ENCODE results near the gene SLC6A2.

Gene SLC6A2

GRCh38 chr16:55710466-55710865 lies 54.7 kb downstream of the SLC6A2 start:
- no peak for TF ChIP-seq CTCF (IDR thresholded peaks at IDR 0.05; ENCODE audit: borderline replicate concordance, control extremely low read depth, extremely low read depth, insufficient read depth, missing control alignments)
- in situ Hi-C loops (cut with MboI; ENCODE audit: low sequenced_read_pairs, unreplicated experiment): loop anchor here (25.0 kb wide), 1 partner anchor 602 kb away; no protein-coding TSS in a partner anchor
- DNase-seq (ENCODE audit: low spot score): no peak

GRCh38 chr16:55711959-55712876 lies 56.4 kb downstream of the SLC6A2 start:
- peak; percentile 53 for TF ChIP-seq CTCF (IDR thresholded peaks at IDR 0.05; ENCODE audit: borderline replicate concordance, control extremely low read depth, extremely low read depth, insufficient read depth, missing control alignments)
- peak; percentile 53 for DNase-seq (ENCODE audit: low spot score)
- in situ Hi-C loops (cut with MboI; ENCODE audit: low sequenced_read_pairs, unreplicated experiment): loop anchor here (25.0 kb wide), 1 partner anchor 600 kb away; no protein-coding TSS in a partner anchor

GRCh38 chr16:55713103-55713502 lies 57.3 kb downstream of the SLC6A2 start:
- TF ChIP-seq CTCF (IDR thresholded peaks at IDR 0.05; ENCODE audit: borderline replicate concordance, control extremely low read depth, extremely low read depth, insufficient read depth, missing control alignments): no peak
- no peak for DNase-seq (ENCODE audit: low spot score)
- in situ Hi-C loops (cut with MboI; ENCODE audit: low sequenced_read_pairs, unreplicated experiment): loop anchor here (25.0 kb wide), 1 partner anchor 599 kb away; no protein-coding TSS in a partner anchor

- no peak for TF ChIP-seq CTCF (IDR thresholded peaks at IDR 0.05; ENCODE audit: borderline replicate concordance, control extremely low read depth, extremely low read depth, insufficient read depth, missing control alignments)
- in situ Hi-C loops (cut with MboI; ENCODE audit: low sequenced_read_pairs, unreplicated experiment): loop anchor here (25.0 kb wide), 1 partner anchor 595 kb away; no protein-coding TSS in a partner anchor
- DNase-seq (ENCODE audit: low spot score): no peak
Observed at GRCh38 chr16:55717326-55717725, 61.5 kb downstream of the SLC6A2 start.

- DNase-seq (ENCODE audit: low spot score): no peak
- in situ Hi-C loops (cut with MboI; ENCODE audit: low sequenced_read_pairs, unreplicated experiment): no loop called here
- no peak for TF ChIP-seq CTCF (IDR thresholded peaks at IDR 0.05; ENCODE audit: borderline replicate concordance, control extremely low read depth, extremely low read depth, insufficient read depth, missing control alignments)
Observed at GRCh38 chr16:55725055-55725777, 69.4 kb downstream of the SLC6A2 start.

GRCh38 chr16:55728797-55729196 lies 73.0 kb downstream of the SLC6A2 start:
- in situ Hi-C loops (cut with MboI; ENCODE audit: low sequenced_read_pairs, unreplicated experiment): no loop called here
- no peak for DNase-seq (ENCODE audit: low spot score)
- TF ChIP-seq CTCF (IDR thresholded peaks at IDR 0.05; ENCODE audit: borderline replicate concordance, control extremely low read depth, extremely low read depth, insufficient read depth, missing control alignments): no peak

Measured in GM13976 (cell line).